HG02642 (cell line): ENCODE measurements around the gene NEU2.
A peak's percentile ranks its signal among the peaks of the same experiment; 100 is the strongest.
"Not testable (repeated sequence)": the region's sequence is repeated elsewhere in the genome, so short reads cannot be mapped to it uniquely, and the experiment has no call there.

Experiments used
- ATAC-seq: cut with Tn5 transposase; IDR thresholded peaks from one replicate; pipeline ENCODE4 v1.9.1; 2021; ENCODE audit warnings: mild to moderate bottlenecking; ENCODE audit not compliant: unreplicated experiment, poor library complexity

NEU2 gene

GRCh38 chr2:233053928-233054784 is 21.7 kb downstream of the NEU2 start:
- ATAC-seq = no peak

- ATAC-seq = no peak
Measured at GRCh38 chr2:233055362-233055761, 22.9 kb downstream of the NEU2 start.

GRCh38 chr2:233056961-233057605 is 24.6 kb downstream of the NEU2 start:
- ATAC-seq = no peak

DNA sequence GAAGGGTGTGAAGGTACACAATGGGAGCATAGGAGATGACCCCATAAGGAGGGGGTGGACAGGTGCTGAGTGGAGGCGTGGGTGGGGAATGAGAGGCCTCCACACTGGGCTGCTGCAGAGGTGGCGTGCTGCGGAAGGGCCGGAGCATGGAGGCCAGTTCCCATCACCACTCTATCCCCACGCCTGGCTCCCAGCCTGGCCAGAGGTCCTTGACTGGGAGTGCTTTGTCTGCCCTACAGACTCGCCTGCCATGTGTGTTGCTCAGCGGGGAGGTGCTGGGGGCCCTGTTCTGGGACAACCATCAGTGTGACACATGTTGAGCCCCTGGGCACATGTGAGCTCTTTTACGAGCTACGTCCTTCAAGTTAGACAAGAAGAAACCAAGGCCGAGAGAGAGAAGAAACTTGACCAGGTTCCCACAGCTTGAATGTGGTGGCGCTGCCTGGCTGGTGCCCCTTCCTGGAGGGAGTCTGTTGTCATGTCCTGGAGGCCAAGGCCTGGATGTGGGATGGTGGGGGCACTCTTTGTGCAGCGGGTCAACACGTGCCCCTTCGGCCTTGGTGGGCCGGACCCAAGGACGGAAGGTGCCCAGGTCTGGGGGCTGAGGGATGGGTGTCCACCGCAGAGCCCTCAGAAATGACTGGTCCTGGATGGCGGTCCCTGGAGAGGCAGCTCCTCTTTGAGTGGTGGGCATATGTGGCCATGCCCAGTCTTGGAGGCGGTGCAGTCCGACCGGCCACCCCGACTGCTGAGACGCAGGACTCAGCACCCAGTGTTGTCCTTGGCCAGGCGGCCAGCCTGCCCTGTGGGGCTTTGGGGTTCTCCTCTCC is 26.5 kb downstream of the NEU2 start:
- no peak for ATAC-seq

- no peak for ATAC-seq
Measured at GRCh38 chr2:233059547-233059796, 27.0 kb downstream of the NEU2 start.

- ATAC-seq = peak; percentile 38
Measured at GRCh38 chr2:233059797-233060500, 27.5 kb downstream of the NEU2 start, which contains the start of gene INPP5D. INPP5D (plus strand) TSS chr2:233060342; CDS start chr2:233060479, 137 bp downstream.

- ATAC-seq = peak; percentile 1
Measured at GRCh38 chr2:233060501-233060979, 28.1 kb downstream of the NEU2 start.

GRCh38 chr2:233060980-233061590 is 28.6 kb downstream of the NEU2 start:
- ATAC-seq = peak; percentile 25

- peak; percentile 33 for ATAC-seq
Measured at GRCh38 chr2:233061591-233062450, 29.3 kb downstream of the NEU2 start.

DNA sequence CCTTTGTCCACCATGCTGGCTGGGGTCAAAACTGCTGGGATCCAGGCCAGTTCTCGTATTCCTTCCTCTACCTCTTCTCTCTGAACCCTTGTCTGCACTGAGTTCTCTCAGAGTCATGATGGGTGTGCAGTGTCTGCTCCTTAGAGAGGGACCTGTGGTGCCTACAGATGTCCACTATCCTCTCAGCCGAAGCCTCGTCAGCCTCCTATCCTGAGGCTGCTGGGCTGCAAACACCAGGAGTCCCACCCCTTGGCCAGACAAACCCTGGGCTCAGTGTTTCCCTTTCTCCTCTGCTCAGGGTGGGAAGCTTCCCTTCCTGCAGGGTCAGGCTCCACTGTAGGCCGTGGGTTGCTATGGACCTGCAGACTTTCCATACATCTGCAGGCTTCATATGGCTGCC is 30.0 kb downstream of the NEU2 start:
- no peak for ATAC-seq

GRCh38 chr2:233062946-233063268 is 30.4 kb downstream of the NEU2 start:
- ATAC-seq = no peak

DNA sequence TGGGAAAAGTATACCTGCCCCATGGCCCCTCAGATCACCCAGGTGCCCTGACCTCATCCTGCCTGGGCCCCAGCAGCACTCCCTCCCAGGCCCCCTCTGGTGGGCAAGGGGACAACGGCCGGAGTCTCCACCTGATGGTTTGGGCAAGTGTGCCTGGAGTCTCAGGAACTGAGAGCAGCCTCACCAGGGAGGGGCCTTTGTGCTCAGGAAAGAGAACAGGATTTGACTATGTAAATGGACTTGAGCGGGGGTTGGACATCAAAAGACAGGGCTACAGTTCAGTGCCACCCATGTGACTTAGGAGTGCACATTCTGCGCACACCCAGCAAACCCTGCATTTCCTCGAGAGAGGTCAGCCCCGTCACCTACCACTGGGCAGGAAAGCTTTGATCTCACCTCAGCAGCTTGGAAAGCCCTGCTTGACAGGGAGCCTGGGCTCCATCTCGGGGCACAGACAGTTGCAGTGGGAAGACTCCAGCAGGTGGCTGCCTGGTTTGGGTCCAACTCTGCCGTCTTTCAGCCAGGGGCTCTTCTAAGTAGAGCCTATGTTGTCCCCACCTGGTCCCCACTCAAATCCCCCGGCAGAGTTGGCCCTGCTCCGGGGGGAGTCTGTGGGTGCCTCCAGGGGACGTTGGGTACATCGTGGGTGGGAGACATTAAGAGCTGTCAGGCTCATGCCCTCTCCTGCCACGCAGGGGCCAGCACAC is 30.9 kb downstream of the NEU2 start:
- ATAC-seq = peak; percentile 48

- no peak for ATAC-seq
Measured at GRCh38 chr2:233063976-233064411, 31.5 kb downstream of the NEU2 start.

DNA sequence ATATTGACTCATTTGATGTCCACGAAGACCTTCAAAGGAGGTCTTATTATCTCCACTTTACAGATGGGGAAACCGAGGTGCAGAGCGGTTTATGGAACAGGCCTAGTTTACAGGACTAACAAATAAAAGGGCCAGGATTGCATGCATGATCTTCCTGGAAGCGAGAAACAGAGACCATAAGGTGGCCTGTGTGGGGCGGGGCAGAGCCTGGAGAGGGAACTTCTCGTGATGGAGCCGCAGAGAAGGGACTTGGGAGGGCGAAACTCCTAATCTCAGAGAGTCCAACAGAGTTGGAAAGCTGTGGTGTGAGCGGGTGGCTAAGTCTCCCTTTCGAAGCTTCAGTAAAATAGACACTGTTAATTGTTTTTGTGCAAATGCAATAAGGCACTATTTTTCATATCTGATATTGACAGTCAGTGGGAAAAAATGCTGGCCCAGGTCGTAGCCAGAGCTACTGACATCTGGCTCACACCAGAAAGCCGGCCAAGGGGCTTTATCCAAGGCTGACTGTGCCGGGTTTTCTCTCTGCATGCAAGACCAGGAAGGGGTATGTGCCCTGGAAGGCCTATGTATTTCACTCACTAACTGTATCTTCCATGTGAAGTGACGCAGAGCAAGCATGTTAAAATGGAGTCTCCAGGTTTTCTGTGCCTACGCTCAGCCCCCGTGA is 32.2 kb downstream of the NEU2 start:
- ATAC-seq = no peak

DNA sequence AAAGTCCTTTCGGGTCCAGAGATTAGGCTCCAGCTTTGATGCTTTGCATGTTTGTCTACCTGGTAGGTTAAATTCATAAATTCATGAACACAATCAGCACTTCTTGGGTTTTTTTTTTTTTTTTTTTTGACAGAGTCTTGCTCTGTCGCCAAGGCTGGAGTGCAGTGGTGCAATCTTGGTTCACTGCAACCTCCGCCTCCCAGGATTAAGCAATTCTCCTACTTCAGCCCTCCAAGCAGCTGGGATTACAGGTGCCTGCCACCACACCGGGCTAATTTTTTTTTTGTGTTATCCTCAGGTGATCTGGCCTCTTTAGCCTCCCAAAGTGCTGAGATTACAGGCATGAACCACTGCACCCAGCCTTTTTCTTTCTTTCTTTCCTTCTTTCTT is 32.7 kb downstream of the NEU2 start:
- ATAC-seq = not testable (repeated sequence)

- no peak for ATAC-seq
Measured at GRCh38 chr2:233065954-233066470, 33.5 kb downstream of the NEU2 start.

DNA sequence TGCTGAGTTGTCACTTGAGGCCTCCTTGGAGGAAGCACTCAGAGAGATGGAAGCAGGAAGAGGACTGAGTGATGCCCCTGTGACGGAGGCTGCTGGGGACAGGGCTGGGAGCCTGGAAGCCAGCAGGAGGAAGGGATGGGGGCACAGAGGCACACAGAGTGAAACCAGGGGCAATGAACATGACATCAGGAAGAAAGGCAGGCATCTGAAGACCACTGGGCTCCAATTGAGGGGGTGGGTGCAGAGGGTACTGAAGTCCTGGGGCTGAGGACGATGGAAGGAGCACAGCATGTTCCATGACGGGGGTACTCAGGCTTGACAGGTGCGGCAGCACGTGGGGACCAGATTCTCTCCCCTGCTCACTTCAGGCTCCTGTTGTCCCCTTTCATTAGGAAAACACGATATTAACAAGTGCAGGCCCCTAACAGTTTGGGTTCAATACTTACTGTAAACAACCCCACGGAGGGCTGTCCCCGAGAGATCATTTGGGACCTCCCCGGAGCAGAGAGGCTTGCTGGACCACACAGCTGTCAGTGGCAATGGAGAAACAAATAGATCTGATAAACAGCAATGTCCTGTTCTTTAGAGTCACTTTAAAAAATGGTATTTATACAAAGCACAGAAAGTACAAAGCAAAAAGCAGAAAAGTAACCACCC is 36.4 kb downstream of the NEU2 start:
- ATAC-seq = peak; percentile 42
